Endodermal cell (in vitro differentiated cells): ENCODE results near the gene PEAK3. TPM values are rescaled to one million over a fixed set of nuclear protein-coding genes. Genes with fewer than 3 reads are reported as not detected.

Experiments
- DNase-seq: peaks from one replicate; pipeline ENCODE4 v3.0.0-alpha.2; 2017
- H3K27ac ChIP-seq: 2 replicates; pipeline ENCODE4 v1.5.1; 2013; ENCODE audit warnings: mild to moderate bottlenecking, low read depth, low read length, moderate library complexity
- H3K27me3 ChIP-seq: 2 replicates; pipeline ENCODE4 v1.6.1; 2013; ENCODE audit warnings: mild to moderate bottlenecking, low read length, moderate library complexity; ENCODE audit not compliant: insufficient read depth, control insufficient read depth, poor library complexity, severe bottlenecking
- H3K36me3 ChIP-seq: 2 replicates; pipeline ENCODE4 v1.7.0; 2013; ENCODE audit warnings: mild to moderate bottlenecking, low read length, moderate library complexity; ENCODE audit not compliant: control insufficient read depth, insufficient read depth
- H3K4me1 ChIP-seq: one replicate; pipeline ENCODE4 v1.7.0; 2013; ENCODE audit warnings: low read length; ENCODE audit not compliant: control insufficient read depth, insufficient read depth
- H3K4me3 ChIP-seq: 2 replicates; pipeline ENCODE4 v1.5.1; 2013; ENCODE audit warnings: mild to moderate bottlenecking, low read length, moderate library complexity
- H3K9ac ChIP-seq: 2 replicates; pipeline ENCODE4 v1.6.1; 2013; ENCODE audit warnings: mild to moderate bottlenecking, low read length, moderate library complexity; ENCODE audit not compliant: poor library complexity, severe bottlenecking; ENCODE audit errors: extremely low read depth
- H3K9me3 ChIP-seq: 2 replicates; pipeline ENCODE4 v1.6.1; 2013; ENCODE audit warnings: mild to moderate bottlenecking, low read length, moderate library complexity; ENCODE audit not compliant: control insufficient read depth
- H3K27ac Mint-ChIP-seq: 2 replicates; pipeline ENCODE4 v1.8.0; 2020; ENCODE audit warnings: mixed read lengths
- H3K27me3 Mint-ChIP-seq: 2 replicates; pipeline ENCODE4 v1.8.0; 2021; ENCODE audit warnings: mild to moderate bottlenecking, mixed read lengths; ENCODE audit not compliant: insufficient read depth
- H3K36me3 Mint-ChIP-seq: 2 replicates; pipeline ENCODE4 v1.8.0; 2020; ENCODE audit warnings: low read depth, mixed read lengths
- H3K4me1 Mint-ChIP-seq: 2 replicates; pipeline ENCODE4 v1.8.0; 2020; ENCODE audit warnings: mixed read lengths
- H3K4me3 Mint-ChIP-seq: 2 replicates; pipeline ENCODE4 v1.8.0; 2020; ENCODE audit warnings: mild to moderate bottlenecking, moderate library complexity, mixed read lengths
- H3K9me3 Mint-ChIP-seq: 2 replicates; pipeline ENCODE4 v1.8.0; 2020; ENCODE audit warnings: mild to moderate bottlenecking, mixed read lengths
- WGBS, 2 experiments: methylation state at CpG; one replicate each; pipeline versions ENCODE4 v1.1.5 to v1.1.7; 2013; ENCODE audit warnings: missing lambda C conversion rate in 2 of 2, mixed read lengths in 1 of 2; ENCODE audit not compliant: insufficient coverage in 1 of 2, insufficient read length in 1 of 2; 5-methylcytosine and 5-hydroxymethylcytosine counted together
- total RNA-seq, 2 donors: library from RNA; stranded (reverse); fragmentation: NEBNext Ultra II Directional in 1 of 2; extraction: Animal tissue kit (Norgen Biotek cat#: 25700) in 1 of 2; gene quantifications; 2 replicates in 1 of 2; 3 replicates in 1 of 2; pipeline ENCODE4 v1.2.1, GENCODE V29; 2021
- TF ChIP-seq, protein P1 (sequence below): fragments of 200-600 bp; sonication (generic); conservative IDR thresholded peaks from 2 replicates; pipeline ENCODE4 v1.5.0; 2021; ENCODE audit warnings: antibody characterized with exemption, mild to moderate bottlenecking

Gene PEAK3
- total RNA-seq, 2 donors from 2014 or later = not detected

- Mint-ChIP-seq H3K27me3 (no peaks in the 10 kb centered on the region), H3K27ac (no peak overlapping the region), H3K9me3 (no peaks in the 10 kb centered on the region), H3K4me3 (no peak overlapping the region), H3K4me1 (peaks cover 15% of the 10 kb centered on the region), H3K36me3 (peaks cover 20% of the 10 kb centered on the region)
- H3K9me3 ChIP-seq = no peaks in the 10 kb centered on the region
- H3K4me1 ChIP-seq = peaks cover 7% of the 10 kb centered on the region
- DNase-seq = no peak
- no peak overlapping the region for H3K9ac ChIP-seq
- no peaks in the 10 kb centered on the region for H3K27me3 ChIP-seq
- peaks cover 22% of the 10 kb centered on the region for H3K36me3 ChIP-seq
- WGBS, 2 experiments = 94% methylated on average over 55 to 74 of the region's 74 CpGs
- TF ChIP-seq, protein P1, sequence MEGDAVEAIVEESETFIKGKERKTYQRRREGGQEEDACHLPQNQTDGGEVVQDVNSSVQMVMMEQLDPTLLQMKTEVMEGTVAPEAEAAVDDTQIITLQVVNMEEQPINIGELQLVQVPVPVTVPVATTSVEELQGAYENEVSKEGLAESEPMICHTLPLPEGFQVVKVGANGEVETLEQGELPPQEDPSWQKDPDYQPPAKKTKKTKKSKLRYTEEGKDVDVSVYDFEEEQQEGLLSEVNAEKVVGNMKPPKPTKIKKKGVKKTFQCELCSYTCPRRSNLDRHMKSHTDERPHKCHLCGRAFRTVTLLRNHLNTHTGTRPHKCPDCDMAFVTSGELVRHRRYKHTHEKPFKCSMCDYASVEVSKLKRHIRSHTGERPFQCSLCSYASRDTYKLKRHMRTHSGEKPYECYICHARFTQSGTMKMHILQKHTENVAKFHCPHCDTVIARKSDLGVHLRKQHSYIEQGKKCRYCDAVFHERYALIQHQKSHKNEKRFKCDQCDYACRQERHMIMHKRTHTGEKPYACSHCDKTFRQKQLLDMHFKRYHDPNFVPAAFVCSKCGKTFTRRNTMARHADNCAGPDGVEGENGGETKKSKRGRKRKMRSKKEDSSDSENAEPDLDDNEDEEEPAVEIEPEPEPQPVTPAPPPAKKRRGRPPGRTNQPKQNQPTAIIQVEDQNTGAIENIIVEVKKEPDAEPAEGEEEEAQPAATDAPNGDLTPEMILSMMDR = no peak
- H3K27ac ChIP-seq = no peak overlapping the region
- no peak overlapping the region for H3K4me3 ChIP-seq
Observed at GRCh38 chr19:2275588-2276428, 6.2 kb downstream of the PEAK3 start.

DNA sequence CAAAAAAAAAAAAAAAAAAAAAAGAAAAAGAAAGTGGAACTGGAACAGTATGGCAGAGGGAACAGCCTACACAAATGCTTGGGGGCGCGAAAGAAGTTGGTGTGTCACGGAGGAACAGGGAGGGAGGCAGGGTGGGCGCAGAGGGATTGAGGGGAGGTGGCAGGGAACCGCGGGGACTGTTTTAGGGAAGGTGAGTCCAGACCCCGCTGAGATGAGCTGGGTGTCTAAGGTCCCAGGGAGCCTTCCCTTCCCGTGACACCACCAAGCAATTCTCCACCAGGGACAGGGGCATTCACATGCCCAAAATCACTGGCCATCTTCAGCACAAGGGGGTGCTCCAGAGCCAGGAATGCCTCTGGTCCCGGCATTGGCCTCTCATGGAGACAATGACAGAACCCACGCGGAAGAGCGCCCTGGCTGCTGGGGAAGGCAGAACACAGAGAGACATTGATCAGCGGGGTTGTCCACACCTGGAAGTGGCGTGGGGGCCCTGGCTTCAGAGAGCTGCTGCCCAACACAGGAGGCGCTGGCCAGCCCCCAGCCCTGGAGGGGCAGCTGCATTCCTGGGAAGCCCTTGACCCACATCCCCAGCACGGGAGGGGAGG is 6.9 kb downstream of the PEAK3 start:
- DNase-seq = peak; percentile 91
- Mint-ChIP-seq H3K36me3 (peaks cover 20% of the 10 kb centered on the region), H3K4me1 (peaks cover 15% of the 10 kb centered on the region), H3K27ac (peak overlapping the region; percentile 78), H3K27me3 (no peaks in the 10 kb centered on the region), H3K4me3 (no peak overlapping the region), H3K9me3 (no peaks in the 10 kb centered on the region)
- Histone ChIP-seq H3K9ac (no peak overlapping the region), H3K27me3 (no peaks in the 10 kb centered on the region), H3K4me1 (peaks cover 7% of the 10 kb centered on the region), H3K27ac (no peak overlapping the region), H3K4me3 (no peak overlapping the region), H3K9me3 (no peaks in the 10 kb centered on the region), H3K36me3 (peaks cover 22% of the 10 kb centered on the region)
- TF ChIP-seq, protein P1 = peak; percentile 84
- WGBS, 2 experiments = 74 to 79% methylated on average over 12 to 16 of the region's 16 CpGs

- no peaks in the 10 kb centered on the region for H3K9me3 Mint-ChIP-seq
- no peaks in the 10 kb centered on the region for H3K27me3 Mint-ChIP-seq
- Histone ChIP-seq H3K4me3 (peak overlapping the region; percentile 38), H3K4me1 (peaks cover 7% of the 10 kb centered on the region), H3K36me3 (peaks cover 22% of the 10 kb centered on the region), H3K9me3 (no peaks in the 10 kb centered on the region), H3K9ac (no peak overlapping the region), H3K27ac (no peak overlapping the region), H3K27me3 (no peaks in the 10 kb centered on the region)
- H3K4me1 Mint-ChIP-seq = peaks cover 15% of the 10 kb centered on the region
- TF ChIP-seq, protein P1 = no peak
- H3K36me3 Mint-ChIP-seq = peaks cover 20% of the 10 kb centered on the region
- peak overlapping the region; percentile 90 for H3K4me3 Mint-ChIP-seq
- H3K27ac Mint-ChIP-seq = peak overlapping the region; percentile 88
- WGBS, 2 experiments = 95 to 97% methylated on average over 8 to 9 of the region's 9 CpGs
- DNase-seq = no peak
Observed at GRCh38 chr19:2274185-2274711, 7.7 kb downstream of the PEAK3 start.
